Testis (tissue), 3 donors: ENCODE data around the gene RBP4. TPM values are rescaled to one million over a fixed set of nuclear protein-coding genes. Genes with fewer than 3 reads are reported as not detected.

Experiments
- DNase-seq: peaks from one replicate; pipeline ENCODE4 v3.0.0-alpha.2; 2019
- H3K27ac ChIP-seq, 2 donors: fragments of 200-600 bp; sonication (generic); one replicate each; pipeline ENCODE4 v1.5.1; 2019
- H3K27me3 ChIP-seq: fragments of 200-600 bp; sonication (generic); one replicate; pipeline ENCODE4 v1.5.1; 2019
- H3K36me3 ChIP-seq: fragments of 200-600 bp; sonication (generic); one replicate; pipeline ENCODE4 v1.5.1; 2017; ENCODE audit warnings: low read depth; ENCODE audit errors: missing control alignments
- H3K4me1 ChIP-seq: fragments of 200-600 bp; sonication (generic); one replicate; pipeline ENCODE4 v1.5.1; 2019
- H3K4me3 ChIP-seq, 2 donors: fragments of 200-600 bp; sonication (generic); one replicate each; pipeline ENCODE4 v1.5.1; 2017 to 2019
- H3K9me3 ChIP-seq: fragments of 200-600 bp; sonication (generic); one replicate; pipeline ENCODE4 v1.5.1; 2017
- CTCF ChIP-seq, 3 experiments: fragments of 450-650 bp in 2 of 3; fragments of 200-600 bp in 1 of 3; sonication (generic) in 1 of 3; IDR thresholded peaks; one replicate each; pipeline ENCODE4 v1.5.1; 2016 to 2019; ENCODE audit warnings: antibody characterized with exemption in 3 of 3, mild to moderate bottlenecking in 2 of 3, moderate library complexity in 1 of 3
- POLR2A ChIP-seq: fragments of 450-650 bp; IDR thresholded peaks from one replicate; pipeline ENCODE4 v1.6.1; 2017; ENCODE audit warnings: antibody characterized with exemption, mild to moderate bottlenecking, moderate library complexity
- WGBS, 2 donors: methylation state at CpG; one replicate each; pipeline ENCODE4 v1.1.5; 2018; 5-methylcytosine and 5-hydroxymethylcytosine counted together
- intact Hi-C: fragments of 100-400 bp; cut with DNase I; formaldehyde crosslinking; loops from one replicate; pipeline ENCODE4 v1.15.1; 2023; ENCODE audit warnings: low total_unique reads
- polyA plus RNA-seq: library from polyadenylated mRNA; stranded (reverse); fragments of 350-450 nt; fragmentation: Illumina TruSeq; extraction: RNeasy Lipid Tissue Mini Kit (QIAGEN cat#74804); gene quantifications from one replicate; pipeline ENCODE4 v1.2.3, GENCODE V29; 2014; ENCODE audit warnings: low read depth, low replicate concordance; ENCODE audit not compliant: insufficient read depth
- total RNA-seq, 2 donors: library from RNA; depleted of rRNA; stranded (reverse); fragments of >200 nt; gene quantifications; one replicate each; pipeline ENCODE4 v1.2.3, GENCODE V29; 2016

RBP4 gene
- total and polyA plus RNA-seq, 3 donors from 2014 or later: 6.8 to 7.8 (median 7.1) TPM

- Histone ChIP-seq H3K27ac (no peak overlapping the region), H3K27me3 (no peaks in the 10 kb centered on the region), H3K36me3 (no peaks in the 10 kb centered on the region), H3K4me3 (peak overlapping the region in 1 of 2 donors; percentile 45), H3K4me1 (no peaks in the 10 kb centered on the region), H3K9me3 (no peaks in the 10 kb centered on the region)
- 5 to 8% methylated on average over 7 of the region's 7 CpGs for WGBS, 2 donors
- TF ChIP-seq CTCF (IDR thresholded peaks at IDR 0.05): no peak
- TF ChIP-seq POLR2A: no peak
- intact Hi-C loops: no loop called here
- no peak for DNase-seq
Observed at GRCh38 chr10:93601774-93602162, 733 bp upstream of the RBP4 start.

GRCh38 chr10:93600446-93601145 is 439 bp downstream of the RBP4 start:
- Histone ChIP-seq H3K27me3 (no peaks in the 10 kb centered on the region), H3K9me3 (no peaks in the 10 kb centered on the region), H3K4me1 (no peaks in the 10 kb centered on the region), H3K4me3 (peak overlapping the region; percentile 45), H3K36me3 (no peaks in the 10 kb centered on the region), H3K27ac (no peak overlapping the region)
- TF ChIP-seq POLR2A: no peak
- TF ChIP-seq CTCF (IDR thresholded peaks at IDR 0.05): no peak
- WGBS, 2 donors: 10 to 66% methylated on average over 4 to 51 of the region's 60 CpGs
- DNase-seq: peak; percentile 44
- intact Hi-C loops: no loop called here

GRCh38 chr10:93599778-93600177 is 1.3 kb downstream of the RBP4 start:
- no peaks in the 10 kb centered on the region for H3K36me3 ChIP-seq
- H3K9me3 ChIP-seq: no peaks in the 10 kb centered on the region
- DNase-seq: no peak
- WGBS, 2 donors: 34 to 46% methylated on average over 3 to 4 of the region's 4 CpGs
- TF ChIP-seq CTCF (IDR thresholded peaks at IDR 0.05): no peak
- TF ChIP-seq POLR2A: no peak
- H3K27ac ChIP-seq: no peak overlapping the region
- no peak overlapping the region for H3K4me3 ChIP-seq
- no peaks in the 10 kb centered on the region for H3K4me1 ChIP-seq
- no peaks in the 10 kb centered on the region for H3K27me3 ChIP-seq
- intact Hi-C loops: no loop called here

- H3K27ac ChIP-seq: no peak overlapping the region
- H3K4me1 ChIP-seq: no peaks in the 10 kb centered on the region
- WGBS, 2 donors: 42 to 44% methylated on average over 1 of the region's 1 CpG
- no peaks in the 10 kb centered on the region for H3K36me3 ChIP-seq
- no peaks in the 10 kb centered on the region for H3K9me3 ChIP-seq
- TF ChIP-seq CTCF (IDR thresholded peaks at IDR 0.05) (no peak), POLR2A (no peak)
- no peak for DNase-seq
- no peaks in the 10 kb centered on the region for H3K27me3 ChIP-seq
- H3K4me3 ChIP-seq: no peak overlapping the region
- intact Hi-C loops: no loop called here
Observed at GRCh38 chr10:93599335-93599734, 1.7 kb downstream of the RBP4 start.

- no peaks in the 10 kb centered on the region for H3K27me3 ChIP-seq
- H3K4me1 ChIP-seq: no peaks in the 10 kb centered on the region
- WGBS, 2 donors: 90 to 93% methylated on average over 5 of the region's 5 CpGs
- H3K9me3 ChIP-seq: no peaks in the 10 kb centered on the region
- DNase-seq: no peak
- H3K4me3 ChIP-seq: no peak overlapping the region
- intact Hi-C loops: no loop called here
- TF ChIP-seq CTCF (IDR thresholded peaks at IDR 0.05) (no peak), POLR2A (no peak)
- no peak overlapping the region for H3K27ac ChIP-seq
- H3K36me3 ChIP-seq: no peaks in the 10 kb centered on the region
Observed at GRCh38 chr10:93598157-93598556, 2.9 kb downstream of the RBP4 start.
